HepG2 (cell line): ENCODE measurements around the gene TMEM182. TPM values are rescaled to one million over a fixed set of nuclear protein-coding genes. Genes with fewer than 3 reads are reported as not detected.
A peak's percentile ranks its signal among the peaks of the same experiment; 100 is the strongest.

Experiments used
- ATAC-seq: fragments of 200-7000 bp; cut with Tn5 transposase; 3 replicates; pipeline ENCODE4 v1.9.1; 2020; ENCODE audit warnings: mild to moderate bottlenecking, moderate library complexity
- BruUV-seq: library from RNA; stranded (reverse); fragments of 400-500 nt; replicated peaks from 2 replicates; lab custom pipeline; 2021; lab: Mats Ljungman, UMichigan
- CTCF ChIA-PET: fragments of 300-600 bp; formaldehyde crosslinking; extraction: SDS; loops from one replicate; lab custom pipeline; 2021; ENCODE audit warnings: low total read pairs, inconsistent platforms, low intra/inter-chr PET ratio; lab: Yijun Ruan, JAX
- POLR2A ChIA-PET: fragments of 350-600 bp; sonication (Branson Sonifier 250); formaldehyde crosslinking; loops from one replicate; lab custom pipeline; 2020; ENCODE audit warnings: antibody characterized with exemption, inconsistent platforms; lab: Yijun Ruan, JAX
- DNase-seq: peaks from one replicate; pipeline ENCODE4 v3.0.0-alpha.2; 2015; ENCODE audit warnings: low spot score
- FAIRE-seq: peaks from 3 replicates; lab custom pipeline; 2011; peaks lifted over from hg19 to GRCh38; lab: Jason Lieb, UNC
- H2AFZ ChIP-seq: one replicate; pipeline ENCODE4 v1.6.1; 2011; ENCODE audit warnings: low read length, inconsistent platforms
- H3K27ac ChIP-seq: fragments of 300-600 bp; 3 replicates; pipeline ENCODE4 v1.8.0; 2011; ENCODE audit warnings: mixed run types, mild to moderate bottlenecking, mixed read lengths, low read length, inconsistent platforms; ENCODE audit not compliant: insufficient read depth; ENCODE audit errors: extremely low read length
- H3K27me3 ChIP-seq, 2 experiments: fragments of 200-600 bp in 1 of 2; 2 replicates in 1 of 2; 3 replicates in 1 of 2; pipeline versions ENCODE4 v1.6.0 to v1.8.0; 2011; ENCODE audit warnings: low read length in 2 of 2, mild to moderate bottlenecking in 2 of 2, moderate library complexity in 2 of 2, inconsistent platforms in 1 of 2; ENCODE audit not compliant: insufficient read depth in 2 of 2, control insufficient read depth in 1 of 2
- H3K36me3 ChIP-seq, 2 experiments: fragments of 200-600 bp in 1 of 2; replicated peaks in 1 of 2; 2 replicates in 1 of 2; 3 replicates in 1 of 2; pipeline versions ENCODE4 v1.5.1 to v1.8.0; 2011; ENCODE audit warnings: low read length in 2 of 2, inconsistent platforms in 1 of 2; ENCODE audit not compliant: insufficient read depth in 2 of 2, control insufficient read depth in 1 of 2
- H3K4me1 ChIP-seq: 2 replicates; pipeline ENCODE4 v1.5.1; 2012; ENCODE audit warnings: low read length, inconsistent platforms; ENCODE audit not compliant: insufficient read depth
- H3K4me2 ChIP-seq: 2 replicates; pipeline ENCODE4 v1.6.0; 2011; ENCODE audit warnings: low read depth, low read length, inconsistent platforms
- H3K4me3 ChIP-seq, 3 experiments: fragments of 200-600 bp in 1 of 3; sonication (generic), shearing (Covaris generic) in 1 of 3; replicated peaks in 1 of 3; 2 replicates each; pipeline ENCODE4 v1.5.1; 2011 to 2016; ENCODE audit warnings: low read length in 3 of 3, inconsistent platforms in 2 of 3, low read depth in 2 of 3, mild to moderate bottlenecking in 2 of 3, control low read depth in 1 of 3, mixed read lengths in 1 of 3; ENCODE audit not compliant: insufficient read depth in 1 of 3
- H3K79me2 ChIP-seq: one replicate; pipeline ENCODE4 v1.6.1; 2011; ENCODE audit warnings: low read length, inconsistent platforms; ENCODE audit not compliant: insufficient read depth
- H3K9ac ChIP-seq: 2 replicates; pipeline ENCODE4 v1.6.0; 2011; ENCODE audit warnings: mild to moderate bottlenecking, low read depth, low read length, inconsistent platforms; ENCODE audit not compliant: insufficient read depth
- H3K9me3 ChIP-seq: 2 replicates; pipeline ENCODE4 v1.5.1; 2012; ENCODE audit warnings: mild to moderate bottlenecking, low read length
- H4K20me1 ChIP-seq: 2 replicates; pipeline ENCODE4 v1.6.0; 2011; ENCODE audit warnings: inconsistent platforms, mild to moderate bottlenecking, low read length, moderate library complexity; ENCODE audit not compliant: insufficient read depth
- KAT8 ChIP-seq: IDR thresholded peaks from 2 replicates; pipeline ENCODE4 v1.6.1; 2016; ENCODE audit warnings: missing genetic modification reagents, missing compliant biosample characterization
- RARA ChIP-seq: IDR thresholded peaks from 2 replicates; pipeline ENCODE4 v1.6.1; 2016; ENCODE audit warnings: missing genetic modification reagents, missing compliant biosample characterization
- SP5 ChIP-seq: IDR thresholded peaks from 2 replicates; pipeline ENCODE4 v1.6.1; 2016; ENCODE audit warnings: low read depth, borderline replicate concordance
- ZFP1 ChIP-seq: IDR thresholded peaks from 2 replicates; pipeline ENCODE4 v1.6.1; 2016
- ZNF350 ChIP-seq: sonication (generic); formaldehyde crosslinking; IDR thresholded peaks from 2 replicates; pipeline ENCODE4 v1.4.0; 2020; ENCODE audit warnings: mild to moderate bottlenecking, low read depth, missing genetic modification reagents, borderline replicate concordance
- ZNF546 ChIP-seq: sonication (generic); formaldehyde crosslinking; conservative IDR thresholded peaks from 2 replicates; pipeline ENCODE4 v1.8.1; 2023; ENCODE audit warnings: mild to moderate bottlenecking, missing genetic modification reagents
- ZNF841 ChIP-seq: sonication (generic); formaldehyde crosslinking; IDR thresholded peaks from 2 replicates; pipeline ENCODE4 v1.8.1; 2023; ENCODE audit warnings: missing genetic modification reagents, borderline replicate concordance
- WGBS: methylation state at CpG from one replicate; pipeline ENCODE4 v1.1.6; 2017; ENCODE audit warnings: low lambda C conversion rate; 5-methylcytosine and 5-hydroxymethylcytosine counted together
- in situ Hi-C: cut with HindIII; loops from 2 replicates; pipeline ENCODE4 v1.10.0; 2017; ENCODE audit warnings: low pct_unique_long_range_greater_than_20kb; ENCODE audit not compliant: extremely low pct_ligation_motif_present
- intact Hi-C: fragments of 100-400 bp; cut with micrococcal nuclease; formaldehyde crosslinking; loops from one replicate; pipeline ENCODE4 v1.10.0; 2022; ENCODE audit not compliant: unreplicated experiment
- polyA plus RNA-seq, 8 experiments: library from polyadenylated mRNA; depleted of rRNA in 3 of 8; stranded (reverse) in 7 of 8; unstranded in 1 of 8; fragments of >200 nt; fragmentation: Illumina TruSeq in 4 of 8; extraction: Trizol in 4 of 8; gene quantifications; 2 replicates each; pipeline versions ENCODE4 v1.2.1 to v1.2.3, GENCODE V29; 2011 to 2016; ENCODE audit warnings: low read depth in 4 of 8, missing spikeins in 1 of 8, mixed read lengths in 1 of 8; ENCODE audit not compliant: insufficient read depth in 1 of 8
- total RNA-seq, 5 experiments: library from RNA; depleted of rRNA; stranded (reverse); fragments of >200 nt; fragmentation: Illumina TruSeq; extraction: Trizol; gene quantifications; 2 replicates each; pipeline ENCODE4 v1.2.3, GENCODE V29; 2016; ENCODE audit warnings: low read depth in 1 of 5
- TF ChIP-seq, protein P1 (sequence below): sonication (generic); formaldehyde crosslinking; IDR thresholded peaks from 2 replicates; pipeline ENCODE4 v1.5.1; 2020; ENCODE audit warnings: mild to moderate bottlenecking, moderate library complexity, missing genetic modification reagents
- TF ChIP-seq, protein P2 (sequence below), 2 experiments: sonication (generic) in 1 of 2; formaldehyde crosslinking in 1 of 2; IDR thresholded peaks; 2 replicates each; pipeline versions ENCODE4 v1.6.1 to v1.9.0; 2014 to 2022; ENCODE audit warnings: antibody characterized with exemption in 1 of 2, borderline replicate concordance in 1 of 2, inconsistent platforms in 1 of 2, low read depth in 1 of 2, missing genetic modification reagents in 1 of 2
- TF ChIP-seq, protein P3 (sequence below): sonication (generic); formaldehyde crosslinking; IDR thresholded peaks from 2 replicates; pipeline ENCODE4 v1.4.0; 2020; ENCODE audit warnings: mild to moderate bottlenecking, missing genetic modification reagents
- TF ChIP-seq, protein P4 (sequence below): sonication (generic); formaldehyde crosslinking; IDR thresholded peaks from 2 replicates; pipeline ENCODE4 v1.9.0; 2021; ENCODE audit warnings: missing genetic modification reagents, mild to moderate bottlenecking, borderline replicate concordance

Gene TMEM182
- total and polyA plus RNA-seq, 2 of the 13 experiments (the other 11 are each of a cell fraction or from before 2014, with no cell fraction given), result 8.7 to 8.9 TPM

DNA sequence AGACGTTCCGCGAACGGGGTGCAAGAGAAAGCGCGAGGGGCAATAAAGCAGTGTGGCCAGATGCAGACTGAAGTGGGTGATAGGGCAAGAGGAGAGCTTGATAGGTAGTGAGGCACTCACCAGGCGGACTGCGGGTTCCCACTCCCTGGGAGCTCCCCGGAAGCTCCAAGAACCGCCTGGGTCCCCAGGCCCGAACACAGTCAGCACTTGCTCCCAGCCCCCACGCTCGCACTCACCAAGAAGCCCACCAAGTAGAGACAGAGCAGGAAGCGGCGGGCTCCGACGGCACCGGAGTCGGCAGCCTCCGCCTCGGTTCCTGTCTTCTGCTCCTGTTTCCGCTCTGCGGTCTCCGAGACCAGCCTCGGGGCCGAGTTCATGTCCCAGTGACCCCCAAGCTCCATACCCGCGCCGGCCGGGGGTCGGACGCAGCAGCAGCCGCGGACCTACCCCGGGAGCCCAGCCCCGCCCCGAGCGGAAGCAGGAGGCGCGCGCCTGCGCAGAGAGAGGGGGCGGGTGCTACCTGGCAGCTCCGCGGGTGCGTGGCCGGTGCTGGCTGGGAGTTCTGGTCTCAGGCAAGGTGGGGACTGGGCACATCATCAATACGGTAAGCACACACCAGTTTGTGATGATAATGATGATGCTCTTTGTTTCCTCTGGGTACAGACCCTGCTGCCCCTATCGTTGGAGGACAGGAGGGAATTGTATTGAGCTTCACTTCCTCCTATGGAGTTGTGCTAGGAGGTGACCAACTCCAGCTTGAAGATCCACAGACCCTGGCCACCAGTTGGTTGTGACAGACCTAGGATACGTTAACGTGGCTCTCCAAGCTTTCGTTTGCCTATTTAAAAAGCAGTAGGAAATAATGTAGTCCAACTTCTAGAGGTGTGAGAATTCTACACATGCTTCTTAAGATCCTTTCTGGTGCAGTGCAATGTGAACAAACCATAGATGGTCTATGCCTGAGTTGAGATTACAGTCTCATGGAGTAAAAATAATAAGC, 25.1 kb upstream of the TMEM182 start:
- H3K27me3 ChIP-seq, result peaks cover 0 to 3% of the 10 kb centered on the region in 2 experiments; a peak in 1 of 5 replicates
- TSS peak; percentile 85 for BruUV-seq
- H2AFZ ChIP-seq, result peak overlapping the region; percentile 95
- H3K9ac ChIP-seq, result peak overlapping the region; percentile 94
- peak overlapping the region; percentile 83 for H3K27ac ChIP-seq
- H3K79me2 ChIP-seq, result peaks cover 61% of the 10 kb centered on the region
- H3K36me3 ChIP-seq, result peaks cover 0 to 5% of the 10 kb centered on the region in 2 experiments; a peak in 4 of 5 replicates
- peak; percentile 94 for ATAC-seq
- 0 out of 2 replicates have a peak, but pooled peaks cover 4% of the 10 kb centered on the region for H4K20me1 ChIP-seq
- intact Hi-C loops (loop anchor here (1.0 kb wide), 1 partner anchor 120 kb away; no protein-coding TSS in a partner anchor), in situ Hi-C loops (no loop called here)
- peak overlapping the region; percentile 95 to 99 (median 96) for H3K4me3 ChIP-seq
- DNase-seq, result peak; percentile 80
- H3K9me3 ChIP-seq, result no peaks in the 10 kb centered on the region
- H3K4me1 ChIP-seq, result peaks cover 40% of the 10 kb centered on the region
- 0% methylated on average over 29 of the region's 52 CpGs for WGBS
- ChIA-PET POLR2A (interaction anchor here (0.6 to 3.1 kb wide), 9 partner anchors 10 to 497 kb away, joined by 3 to 42 read pairs (median 5); no protein-coding TSS in a partner anchor), CTCF (no interaction called here)
- peak; percentile 15 for FAIRE-seq
- H3K4me2 ChIP-seq, result peak overlapping the region; percentile 99
- TF ChIP-seq, protein P1, sequence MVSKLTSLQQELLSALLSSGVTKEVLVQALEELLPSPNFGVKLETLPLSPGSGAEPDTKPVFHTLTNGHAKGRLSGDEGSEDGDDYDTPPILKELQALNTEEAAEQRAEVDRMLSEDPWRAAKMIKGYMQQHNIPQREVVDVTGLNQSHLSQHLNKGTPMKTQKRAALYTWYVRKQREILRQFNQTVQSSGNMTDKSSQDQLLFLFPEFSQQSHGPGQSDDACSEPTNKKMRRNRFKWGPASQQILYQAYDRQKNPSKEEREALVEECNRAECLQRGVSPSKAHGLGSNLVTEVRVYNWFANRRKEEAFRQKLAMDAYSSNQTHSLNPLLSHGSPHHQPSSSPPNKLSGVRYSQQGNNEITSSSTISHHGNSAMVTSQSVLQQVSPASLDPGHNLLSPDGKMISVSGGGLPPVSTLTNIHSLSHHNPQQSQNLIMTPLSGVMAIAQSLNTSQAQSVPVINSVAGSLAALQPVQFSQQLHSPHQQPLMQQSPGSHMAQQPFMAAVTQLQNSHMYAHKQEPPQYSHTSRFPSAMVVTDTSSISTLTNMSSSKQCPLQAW (CRISPR knock-in tag), result peak; percentile 42
- TF ChIP-seq, protein P2, sequence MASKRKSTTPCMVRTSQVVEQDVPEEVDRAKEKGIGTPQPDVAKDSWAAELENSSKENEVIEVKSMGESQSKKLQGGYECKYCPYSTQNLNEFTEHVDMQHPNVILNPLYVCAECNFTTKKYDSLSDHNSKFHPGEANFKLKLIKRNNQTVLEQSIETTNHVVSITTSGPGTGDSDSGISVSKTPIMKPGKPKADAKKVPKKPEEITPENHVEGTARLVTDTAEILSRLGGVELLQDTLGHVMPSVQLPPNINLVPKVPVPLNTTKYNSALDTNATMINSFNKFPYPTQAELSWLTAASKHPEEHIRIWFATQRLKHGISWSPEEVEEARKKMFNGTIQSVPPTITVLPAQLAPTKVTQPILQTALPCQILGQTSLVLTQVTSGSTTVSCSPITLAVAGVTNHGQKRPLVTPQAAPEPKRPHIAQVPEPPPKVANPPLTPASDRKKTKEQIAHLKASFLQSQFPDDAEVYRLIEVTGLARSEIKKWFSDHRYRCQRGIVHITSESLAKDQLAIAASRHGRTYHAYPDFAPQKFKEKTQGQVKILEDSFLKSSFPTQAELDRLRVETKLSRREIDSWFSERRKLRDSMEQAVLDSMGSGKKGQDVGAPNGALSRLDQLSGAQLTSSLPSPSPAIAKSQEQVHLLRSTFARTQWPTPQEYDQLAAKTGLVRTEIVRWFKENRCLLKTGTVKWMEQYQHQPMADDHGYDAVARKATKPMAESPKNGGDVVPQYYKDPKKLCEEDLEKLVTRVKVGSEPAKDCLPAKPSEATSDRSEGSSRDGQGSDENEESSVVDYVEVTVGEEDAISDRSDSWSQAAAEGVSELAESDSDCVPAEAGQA (IDR thresholded peaks at IDR 0.05; ENCODE audit: low read depth), result peak; percentile 46; the same call in 1 of the 2 replicates
- TF ChIP-seq, protein P2 (CRISPR knock-in tag; IDR thresholded peaks at IDR 0.05; ENCODE audit: borderline replicate concordance), result no peak
- TF ChIP-seq ZNF546 (CRISPR knock-in tag), result peak; percentile 77; the same call in 1 of the 2 replicates
- TF ChIP-seq ZNF841 (CRISPR knock-in tag), result no peak
- TF ChIP-seq KAT8 (CRISPR knock-in tag), result peak; percentile 89
- peak; percentile 56 for TF ChIP-seq RARA (CRISPR knock-in tag)
- peak; percentile 74 for TF ChIP-seq SP5 (CRISPR knock-in tag)
- TF ChIP-seq, protein P3, sequence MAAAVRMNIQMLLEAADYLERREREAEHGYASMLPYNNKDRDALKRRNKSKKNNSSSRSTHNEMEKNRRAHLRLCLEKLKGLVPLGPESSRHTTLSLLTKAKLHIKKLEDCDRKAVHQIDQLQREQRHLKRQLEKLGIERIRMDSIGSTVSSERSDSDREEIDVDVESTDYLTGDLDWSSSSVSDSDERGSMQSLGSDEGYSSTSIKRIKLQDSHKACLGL (CRISPR knock-in tag), result peak; percentile 80
- TF ChIP-seq, protein P4, sequence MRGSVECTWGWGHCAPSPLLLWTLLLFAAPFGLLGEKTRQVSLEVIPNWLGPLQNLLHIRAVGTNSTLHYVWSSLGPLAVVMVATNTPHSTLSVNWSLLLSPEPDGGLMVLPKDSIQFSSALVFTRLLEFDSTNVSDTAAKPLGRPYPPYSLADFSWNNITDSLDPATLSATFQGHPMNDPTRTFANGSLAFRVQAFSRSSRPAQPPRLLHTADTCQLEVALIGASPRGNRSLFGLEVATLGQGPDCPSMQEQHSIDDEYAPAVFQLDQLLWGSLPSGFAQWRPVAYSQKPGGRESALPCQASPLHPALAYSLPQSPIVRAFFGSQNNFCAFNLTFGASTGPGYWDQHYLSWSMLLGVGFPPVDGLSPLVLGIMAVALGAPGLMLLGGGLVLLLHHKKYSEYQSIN (CRISPR knock-in tag), result no peak
- peak; percentile 93 for TF ChIP-seq ZNF350 (CRISPR knock-in tag)
- TF ChIP-seq ZFP1 (CRISPR knock-in tag), result no peak
